Measurements from ENCODE around the gene AKAIN1.

AKAIN1 gene

DNA sequence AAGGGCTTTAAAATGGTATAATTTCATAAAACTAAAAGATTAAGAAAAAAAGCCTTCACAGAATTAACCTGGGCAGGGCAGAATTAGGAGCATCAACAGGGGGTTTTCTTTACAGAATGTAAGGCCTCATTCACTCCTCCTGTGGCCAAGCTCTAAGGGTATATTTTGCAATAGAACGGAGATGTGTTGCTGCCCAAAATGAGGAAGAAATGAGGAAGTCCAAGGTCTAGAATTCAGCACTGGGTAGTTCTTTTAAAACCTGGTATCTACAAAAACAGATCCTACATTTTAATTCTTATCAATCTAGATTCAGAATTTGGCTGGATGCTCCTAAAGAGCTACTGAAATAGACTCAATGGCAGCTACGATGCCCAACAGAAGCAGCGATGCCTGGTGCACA is 101.8 kb downstream of the AKAIN1 start:
- no peak for ATAC-seq
- TF ChIP-seq, protein P1, sequence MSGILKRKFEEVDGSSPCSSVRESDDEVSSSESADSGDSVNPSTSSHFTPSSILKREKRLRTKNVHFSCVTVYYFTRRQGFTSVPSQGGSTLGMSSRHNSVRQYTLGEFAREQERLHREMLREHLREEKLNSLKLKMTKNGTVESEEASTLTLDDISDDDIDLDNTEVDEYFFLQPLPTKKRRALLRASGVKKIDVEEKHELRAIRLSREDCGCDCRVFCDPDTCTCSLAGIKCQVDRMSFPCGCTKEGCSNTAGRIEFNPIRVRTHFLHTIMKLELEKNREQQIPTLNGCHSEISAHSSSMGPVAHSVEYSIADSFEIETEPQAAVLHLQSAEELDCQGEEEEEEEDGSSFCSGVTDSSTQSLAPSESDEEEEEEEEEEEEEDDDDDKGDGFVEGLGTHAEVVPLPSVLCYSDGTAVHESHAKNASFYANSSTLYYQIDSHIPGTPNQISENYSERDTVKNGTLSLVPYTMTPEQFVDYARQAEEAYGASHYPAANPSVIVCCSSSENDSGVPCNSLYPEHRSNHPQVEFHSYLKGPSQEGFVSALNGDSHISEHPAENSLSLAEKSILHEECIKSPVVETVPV (CRISPR knock-in tag; IDR thresholded peaks at IDR 0.05): no peak
- no peak for TF ChIP-seq ZC3H10 (CRISPR knock-in tag; IDR thresholded peaks at IDR 0.05)
- TF ChIP-seq ARNTL (CRISPR knock-in tag; IDR thresholded peaks at IDR 0.05; ENCODE audit: borderline replicate concordance, low read depth): no peak
- no peak for TF ChIP-seq ESRRG (CRISPR knock-in tag; IDR thresholded peaks at IDR 0.05)
- TF ChIP-seq ZFP30 (CRISPR knock-in tag; IDR thresholded peaks at IDR 0.05): no peak

DNA sequence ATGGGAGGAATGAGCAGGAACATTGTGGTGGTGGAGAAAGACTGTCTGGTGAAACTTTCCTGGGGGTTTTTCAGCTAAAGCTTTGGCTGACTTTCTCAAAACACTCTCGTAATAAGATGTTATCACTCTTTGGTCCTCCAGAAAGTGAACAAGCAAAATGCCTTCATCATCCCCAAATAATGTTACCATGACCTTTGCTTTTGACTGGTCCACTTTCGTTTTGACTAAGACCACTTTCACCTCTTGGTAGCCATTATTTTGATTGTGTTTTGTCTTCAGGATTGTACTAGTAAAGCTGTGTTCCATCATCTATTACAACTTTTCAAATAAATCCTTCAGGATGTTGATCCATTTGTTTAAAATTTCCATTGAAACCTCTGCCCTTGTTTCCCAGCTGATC is 103.2 kb downstream of the AKAIN1 start:
- ATAC-seq: no peak
- TF ChIP-seq ZFP30 (CRISPR knock-in tag; IDR thresholded peaks at IDR 0.05) (no peak), ZNF8 (CRISPR knock-in tag; IDR thresholded peaks at IDR 0.05) (no peak), GLIS3 (CRISPR knock-in tag; IDR thresholded peaks at IDR 0.05) (no peak), ZNF70 (CRISPR knock-in tag; IDR thresholded peaks at IDR 0.05) (no peak), TCF4 (CRISPR knock-in tag; IDR thresholded peaks at IDR 0.05; ENCODE audit: borderline replicate concordance) (no peak), OSR1 (CRISPR knock-in tag; IDR thresholded peaks at IDR 0.05) (no peak), ARNTL (CRISPR knock-in tag; IDR thresholded peaks at IDR 0.05; ENCODE audit: borderline replicate concordance, low read depth) (no peak), RARB (CRISPR knock-in tag; IDR thresholded peaks at IDR 0.05) (no peak), ZFP3 (CRISPR knock-in tag; IDR thresholded peaks at IDR 0.05) (no peak)
- TF ChIP-seq, protein P2, sequence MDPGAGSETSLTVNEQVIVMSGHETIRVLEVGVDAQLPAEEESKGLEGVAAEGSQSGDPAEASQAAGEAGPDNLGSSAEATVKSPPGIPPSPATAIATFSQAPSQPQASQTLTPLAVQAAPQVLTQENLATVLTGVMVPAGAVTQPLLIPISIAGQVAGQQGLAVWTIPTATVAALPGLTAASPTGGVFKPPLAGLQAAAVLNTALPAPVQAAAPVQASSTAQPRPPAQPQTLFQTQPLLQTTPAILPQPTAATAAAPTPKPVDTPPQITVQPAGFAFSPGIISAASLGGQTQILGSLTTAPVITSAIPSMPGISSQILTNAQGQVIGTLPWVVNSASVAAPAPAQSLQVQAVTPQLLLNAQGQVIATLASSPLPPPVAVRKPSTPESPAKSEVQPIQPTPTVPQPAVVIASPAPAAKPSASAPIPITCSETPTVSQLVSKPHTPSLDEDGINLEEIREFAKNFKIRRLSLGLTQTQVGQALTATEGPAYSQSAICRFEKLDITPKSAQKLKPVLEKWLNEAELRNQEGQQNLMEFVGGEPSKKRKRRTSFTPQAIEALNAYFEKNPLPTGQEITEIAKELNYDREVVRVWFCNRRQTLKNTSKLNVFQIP (CRISPR knock-in tag; IDR thresholded peaks at IDR 0.05; ENCODE audit: borderline replicate concordance, low read depth): no peak
- TF ChIP-seq, protein P1 (CRISPR knock-in tag; IDR thresholded peaks at IDR 0.05): no peak
- TF ChIP-seq, protein P3, sequence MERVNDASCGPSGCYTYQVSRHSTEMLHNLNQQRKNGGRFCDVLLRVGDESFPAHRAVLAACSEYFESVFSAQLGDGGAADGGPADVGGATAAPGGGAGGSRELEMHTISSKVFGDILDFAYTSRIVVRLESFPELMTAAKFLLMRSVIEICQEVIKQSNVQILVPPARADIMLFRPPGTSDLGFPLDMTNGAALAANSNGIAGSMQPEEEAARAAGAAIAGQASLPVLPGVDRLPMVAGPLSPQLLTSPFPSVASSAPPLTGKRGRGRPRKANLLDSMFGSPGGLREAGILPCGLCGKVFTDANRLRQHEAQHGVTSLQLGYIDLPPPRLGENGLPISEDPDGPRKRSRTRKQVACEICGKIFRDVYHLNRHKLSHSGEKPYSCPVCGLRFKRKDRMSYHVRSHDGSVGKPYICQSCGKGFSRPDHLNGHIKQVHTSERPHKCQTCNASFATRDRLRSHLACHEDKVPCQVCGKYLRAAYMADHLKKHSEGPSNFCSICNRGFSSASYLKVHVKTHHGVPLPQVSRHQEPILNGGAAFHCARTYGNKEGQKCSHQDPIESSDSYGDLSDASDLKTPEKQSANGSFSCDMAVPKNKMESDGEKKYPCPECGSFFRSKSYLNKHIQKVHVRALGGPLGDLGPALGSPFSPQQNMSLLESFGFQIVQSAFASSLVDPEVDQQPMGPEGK (CRISPR knock-in tag; IDR thresholded peaks at IDR 0.05; ENCODE audit: borderline replicate concordance): no peak

Measured in SK-N-SH treated with all-trans-retinoic acid at 6 μM for 48 hours (cell line).